ENCODE measurements around the gene NR1D1. TPM values are rescaled to one million over a fixed set of nuclear protein-coding genes. Genes with fewer than 3 reads are reported as not detected.

NR1D1 gene
- total RNA-seq, 4 donors from 2014 or later = 3.1 to 9.3 (median 7.0) TPM

DNA sequence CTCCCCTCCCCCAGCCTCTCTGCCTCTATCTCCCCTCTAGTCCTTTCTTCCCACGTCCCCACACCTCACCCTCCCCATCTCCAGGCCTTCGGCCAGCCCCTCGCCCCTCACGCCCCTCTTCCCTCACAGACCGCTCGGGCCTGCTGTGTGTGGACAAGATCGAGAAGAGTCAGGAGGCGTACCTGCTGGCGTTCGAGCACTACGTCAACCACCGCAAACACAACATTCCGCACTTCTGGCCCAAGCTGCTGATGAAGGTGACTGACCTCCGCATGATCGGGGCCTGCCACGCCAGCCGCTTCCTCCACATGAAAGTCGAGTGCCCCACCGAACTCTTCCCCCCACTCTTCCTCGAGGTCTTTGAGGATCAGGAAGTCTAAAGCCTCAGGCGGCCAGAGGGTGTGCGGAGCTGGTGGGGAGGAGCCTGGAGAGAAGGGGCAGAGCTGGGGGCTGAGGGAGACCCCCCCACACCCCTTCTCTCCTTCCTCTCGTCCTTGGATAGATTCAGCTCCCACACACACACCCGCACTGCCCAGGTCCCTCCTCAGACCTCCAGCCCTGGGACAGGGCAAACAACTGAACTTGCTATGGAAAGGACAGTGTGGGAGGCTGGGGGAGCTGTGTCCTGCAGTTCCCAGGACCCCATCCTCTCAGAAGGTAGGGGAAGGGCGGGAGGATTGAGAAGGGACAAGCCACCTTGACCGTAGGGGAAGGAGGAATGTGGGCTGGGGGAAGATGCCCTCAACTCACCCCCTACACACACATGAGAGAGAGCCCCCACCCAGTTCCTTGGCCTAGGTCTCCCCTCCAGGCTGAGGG is 11.1 kb downstream of the NR1D1 start:
- TF ChIP-seq, protein P1, sequence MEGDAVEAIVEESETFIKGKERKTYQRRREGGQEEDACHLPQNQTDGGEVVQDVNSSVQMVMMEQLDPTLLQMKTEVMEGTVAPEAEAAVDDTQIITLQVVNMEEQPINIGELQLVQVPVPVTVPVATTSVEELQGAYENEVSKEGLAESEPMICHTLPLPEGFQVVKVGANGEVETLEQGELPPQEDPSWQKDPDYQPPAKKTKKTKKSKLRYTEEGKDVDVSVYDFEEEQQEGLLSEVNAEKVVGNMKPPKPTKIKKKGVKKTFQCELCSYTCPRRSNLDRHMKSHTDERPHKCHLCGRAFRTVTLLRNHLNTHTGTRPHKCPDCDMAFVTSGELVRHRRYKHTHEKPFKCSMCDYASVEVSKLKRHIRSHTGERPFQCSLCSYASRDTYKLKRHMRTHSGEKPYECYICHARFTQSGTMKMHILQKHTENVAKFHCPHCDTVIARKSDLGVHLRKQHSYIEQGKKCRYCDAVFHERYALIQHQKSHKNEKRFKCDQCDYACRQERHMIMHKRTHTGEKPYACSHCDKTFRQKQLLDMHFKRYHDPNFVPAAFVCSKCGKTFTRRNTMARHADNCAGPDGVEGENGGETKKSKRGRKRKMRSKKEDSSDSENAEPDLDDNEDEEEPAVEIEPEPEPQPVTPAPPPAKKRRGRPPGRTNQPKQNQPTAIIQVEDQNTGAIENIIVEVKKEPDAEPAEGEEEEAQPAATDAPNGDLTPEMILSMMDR (IDR thresholded peaks at IDR 0.05) = no peak
- DNase-seq (ENCODE audit: low spot score) (no peak), ATAC-seq (ENCODE audit: low FRiP score) (no peak)

- DNase-seq (ENCODE audit: low spot score) = no peak
- no peak for ATAC-seq (ENCODE audit: low FRiP score)
- TF ChIP-seq, protein P1 (IDR thresholded peaks at IDR 0.05) = no peak
Measured at GRCh38 chr17:40087903-40088718, 12.3 kb downstream of the NR1D1 start.

GRCh38 chr17:40087049-40087794 is 13.2 kb downstream of the NR1D1 start:
- no peak for DNase-seq (ENCODE audit: low spot score)
- no peak for ATAC-seq (ENCODE audit: low FRiP score)

DNA sequence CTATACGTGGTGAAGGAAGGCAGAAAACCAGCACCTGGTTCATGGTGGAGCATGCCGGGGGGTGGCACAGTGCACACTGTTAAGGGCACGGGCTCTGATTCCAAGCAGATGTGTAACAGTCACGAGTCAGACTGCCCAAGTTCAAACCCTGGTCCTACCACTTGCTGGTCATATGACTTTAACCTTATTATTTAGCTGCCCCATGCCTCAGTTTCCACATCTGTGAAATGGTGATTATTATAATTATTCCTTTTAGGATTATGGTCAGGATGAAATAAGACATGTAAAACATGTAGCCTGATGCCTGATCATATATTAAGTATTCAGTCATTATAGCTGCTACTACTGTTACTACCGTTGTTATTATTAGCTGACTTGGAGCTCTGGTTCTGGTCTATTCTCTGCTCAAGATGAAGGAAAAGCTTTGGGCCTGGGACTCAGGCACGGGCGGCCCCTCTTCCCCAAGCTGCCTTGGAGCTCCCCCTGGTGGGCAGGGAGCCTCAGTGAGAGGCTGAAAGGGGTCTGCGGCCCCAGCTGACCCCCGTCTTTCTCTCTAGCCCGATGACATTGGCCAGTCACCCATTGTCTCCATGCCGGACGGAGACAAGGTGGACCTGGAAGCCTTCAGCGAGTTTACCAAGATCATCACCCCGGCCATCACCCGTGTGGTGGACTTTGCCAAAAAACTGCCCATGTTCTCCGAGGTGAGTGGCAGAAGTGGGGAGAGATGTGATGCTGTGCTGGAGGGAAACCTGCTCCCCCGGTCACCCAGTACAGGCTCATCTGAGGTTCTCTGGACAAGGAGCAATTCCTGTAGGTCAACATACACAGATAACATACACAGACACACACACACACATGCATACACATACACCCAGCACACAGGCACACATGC is 14.0 kb downstream of the NR1D1 start:
- TF ChIP-seq, protein P1 (IDR thresholded peaks at IDR 0.05) = peak in 1 of 3 donors; percentile 42
- no peak for ATAC-seq (ENCODE audit: low FRiP score)
- no peak for DNase-seq (ENCODE audit: low spot score)

More at GRCh38 chr17:40087049-40087794, 13.2 kb downstream of the NR1D1 start:
- TF ChIP-seq, protein P1 (IDR thresholded peaks at IDR 0.05) = no peak

DNA sequence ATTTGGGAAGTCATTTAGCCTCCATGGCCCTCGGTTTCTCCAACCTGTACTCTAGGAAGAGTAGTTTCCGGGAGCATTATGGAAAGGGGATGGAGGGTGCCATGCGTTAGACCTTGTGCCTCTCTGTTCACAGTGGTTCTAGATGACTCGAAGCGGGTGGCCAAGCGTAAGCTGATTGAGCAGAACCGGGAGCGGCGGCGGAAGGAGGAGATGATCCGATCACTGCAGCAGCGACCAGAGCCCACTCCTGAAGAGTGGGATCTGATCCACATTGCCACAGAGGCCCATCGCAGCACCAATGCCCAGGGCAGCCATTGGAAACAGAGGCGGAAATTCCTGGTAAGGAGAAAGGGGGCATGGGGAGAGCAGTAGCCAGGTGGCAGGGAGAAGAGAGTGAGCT is 15.9 kb downstream of the NR1D1 start:
- no peak for DNase-seq (ENCODE audit: low spot score)
- no peak for ATAC-seq (ENCODE audit: low FRiP score)
- TF ChIP-seq, protein P1 (IDR thresholded peaks at IDR 0.05) = no peak

DNA sequence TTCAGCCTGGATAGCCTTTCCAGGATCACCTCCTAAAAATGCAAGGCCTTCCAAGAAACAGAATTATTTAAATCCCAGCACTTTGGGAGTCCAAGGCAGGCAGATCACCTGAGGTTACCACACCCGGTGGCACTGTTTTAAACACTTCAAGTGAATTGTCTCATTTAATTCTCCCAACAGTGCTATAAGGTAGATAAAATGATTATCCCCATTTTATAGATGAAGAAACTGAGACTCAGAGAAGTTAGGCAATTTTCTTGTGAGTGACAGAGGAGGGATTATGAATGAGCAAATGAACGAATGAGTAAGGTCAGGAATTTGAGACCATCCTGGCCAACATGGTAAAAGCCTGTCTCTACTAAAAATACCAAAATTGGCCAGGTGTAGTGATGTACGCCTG is 20.8 kb downstream of the NR1D1 start:
- DNase-seq (ENCODE audit: low spot score) (no peak), ATAC-seq (ENCODE audit: low FRiP score) (no peak)
- TF ChIP-seq, protein P1 (IDR thresholded peaks at IDR 0.05) = no peak
